Mesothelial cell of epicardium (in vitro differentiated cells): ENCODE measurements around the gene ABCC5. TPM values are rescaled to one million over a fixed set of nuclear protein-coding genes. Genes with fewer than 3 reads are reported as not detected.
A peak's percentile ranks its signal among the peaks of the same experiment; 100 is the strongest.
"Not testable (repeated sequence)": the region's sequence is repeated elsewhere in the genome, so short reads cannot be mapped to it uniquely, and the experiment has no call there.

Source experiments
- DNase-seq, 2 experiments: peaks; one replicate each; pipeline ENCODE4 v3.0.0; 2021; ENCODE audit warnings: low spot score in 2 of 2; ENCODE audit not compliant: unreplicated experiment in 2 of 2
- H3K27ac Mint-ChIP-seq: 2 replicates; pipeline ENCODE4 v1.8.0; 2021; ENCODE audit warnings: mixed read lengths
- H3K27me3 Mint-ChIP-seq: 2 replicates; pipeline ENCODE4 v1.8.0; 2021; ENCODE audit warnings: low read depth, mixed read lengths
- H3K36me3 Mint-ChIP-seq: 2 replicates; pipeline ENCODE4 v1.8.0; 2021; ENCODE audit warnings: mixed read lengths
- H3K4me1 Mint-ChIP-seq: 2 replicates; pipeline ENCODE4 v1.8.0; 2021; ENCODE audit warnings: mixed read lengths
- H3K4me3 Mint-ChIP-seq: 2 replicates; pipeline ENCODE4 v1.8.0; 2021; ENCODE audit warnings: mild to moderate bottlenecking, moderate library complexity, mixed read lengths
- H3K9me3 Mint-ChIP-seq: 2 replicates; pipeline ENCODE4 v1.8.0; 2021; ENCODE audit warnings: mixed read lengths
- CTCF ChIP-seq: fragments of 200-600 bp; sonication (generic); IDR thresholded peaks from one replicate; pipeline ENCODE4 v1.5.0; 2021; ENCODE audit warnings: antibody characterized with exemption; ENCODE audit not compliant: unreplicated experiment
- total RNA-seq: library from RNA; stranded (reverse); gene quantifications from 3 replicates; pipeline ENCODE4 v1.2.1, GENCODE V29; 2021

Gene ABCC5
- total RNA-seq, 1 donor from 2014 or later = 62.3 TPM

- no peak for DNase-seq
These were observed 5.5 kb downstream of the ABCC5 start for GRCh38 chr3:184011937-184012889.

GRCh38 chr3:184011230-184011876, 6.3 kb downstream of the ABCC5 start:
- H3K9me3 Mint-ChIP-seq = peaks cover 11% of the 10 kb centered on the region
- H3K27ac Mint-ChIP-seq = no peak overlapping the region
- no peak for TF ChIP-seq CTCF
- no peaks in the 10 kb centered on the region for H3K27me3 Mint-ChIP-seq
- no peak overlapping the region for H3K4me3 Mint-ChIP-seq
- no peak for DNase-seq
- H3K4me1 Mint-ChIP-seq = peaks cover 25% of the 10 kb centered on the region
- peaks cover 33% of the 10 kb centered on the region for H3K36me3 Mint-ChIP-seq

More at GRCh38 chr3:184011937-184012889, 5.5 kb downstream of the ABCC5 start:
- Mint-ChIP-seq H3K36me3 (peaks cover 33% of the 10 kb centered on the region), H3K9me3 (peaks cover 11% of the 10 kb centered on the region), H3K4me1 (peaks cover 27% of the 10 kb centered on the region), H3K27me3 (no peaks in the 10 kb centered on the region), H3K27ac (no peak overlapping the region), H3K4me3 (no peak overlapping the region)
- TF ChIP-seq CTCF = no peak

GRCh38 chr3:184008161-184008560, 9.5 kb downstream of the ABCC5 start:
- no peak for DNase-seq
- Mint-ChIP-seq H3K27me3 (no peaks in the 10 kb centered on the region), H3K27ac (peak overlapping the region; percentile 1)

GRCh38 chr3:184007143-184007813, 10.4 kb downstream of the ABCC5 start:
- H3K4me3 Mint-ChIP-seq, H3K9me3 Mint-ChIP-seq, DNase-seq, H3K27me3 Mint-ChIP-seq: not testable (repeated sequence)
- peak overlapping the region; percentile 79 for H3K27ac Mint-ChIP-seq
- H3K36me3 Mint-ChIP-seq = peaks cover 22% of the 10 kb centered on the region
- H3K4me1 Mint-ChIP-seq = peaks cover 24% of the 10 kb centered on the region

More at GRCh38 chr3:184008161-184008560, 9.5 kb downstream of the ABCC5 start:
- no peak for TF ChIP-seq CTCF
- H3K4me1 Mint-ChIP-seq = peaks cover 23% of the 10 kb centered on the region
- peaks cover 29% of the 10 kb centered on the region for H3K36me3 Mint-ChIP-seq
- H3K9me3 Mint-ChIP-seq = peaks cover 11% of the 10 kb centered on the region
- H3K4me3 Mint-ChIP-seq = no peak overlapping the region

GRCh38 chr3:184005941-184006507, 11.7 kb downstream of the ABCC5 start:
- H3K36me3 Mint-ChIP-seq = peaks cover 12% of the 10 kb centered on the region
- H3K9me3 Mint-ChIP-seq = no peaks in the 10 kb centered on the region
- H3K27ac Mint-ChIP-seq = peak overlapping the region; percentile 90
- no peaks in the 10 kb centered on the region for H3K27me3 Mint-ChIP-seq
- H3K4me1 Mint-ChIP-seq = peaks cover 24% of the 10 kb centered on the region
- no peak for TF ChIP-seq CTCF
- DNase-seq = peak; percentile 50 to 75
- peak overlapping the region; percentile 41 for H3K4me3 Mint-ChIP-seq
